AG09319 (cell line): ENCODE data around the gene SLAMF6.

Experiments used
- DNase-seq: peaks from one replicate; pipeline ENCODE4 v3.0.0-alpha.2; 2010; ENCODE audit warnings: low read depth; ENCODE audit errors: extremely low read depth
- TF ChIP-seq, protein P1 (sequence below): IDR thresholded peaks from 2 replicates; pipeline ENCODE4 v1.5.1; 2011; ENCODE audit warnings: low read depth, mild to moderate bottlenecking, inconsistent platforms, low read length, moderate library complexity

SLAMF6 gene

GRCh38 chr1:160439718-160440117, 83.3 kb downstream of the SLAMF6 start:
- TF ChIP-seq, protein P1, sequence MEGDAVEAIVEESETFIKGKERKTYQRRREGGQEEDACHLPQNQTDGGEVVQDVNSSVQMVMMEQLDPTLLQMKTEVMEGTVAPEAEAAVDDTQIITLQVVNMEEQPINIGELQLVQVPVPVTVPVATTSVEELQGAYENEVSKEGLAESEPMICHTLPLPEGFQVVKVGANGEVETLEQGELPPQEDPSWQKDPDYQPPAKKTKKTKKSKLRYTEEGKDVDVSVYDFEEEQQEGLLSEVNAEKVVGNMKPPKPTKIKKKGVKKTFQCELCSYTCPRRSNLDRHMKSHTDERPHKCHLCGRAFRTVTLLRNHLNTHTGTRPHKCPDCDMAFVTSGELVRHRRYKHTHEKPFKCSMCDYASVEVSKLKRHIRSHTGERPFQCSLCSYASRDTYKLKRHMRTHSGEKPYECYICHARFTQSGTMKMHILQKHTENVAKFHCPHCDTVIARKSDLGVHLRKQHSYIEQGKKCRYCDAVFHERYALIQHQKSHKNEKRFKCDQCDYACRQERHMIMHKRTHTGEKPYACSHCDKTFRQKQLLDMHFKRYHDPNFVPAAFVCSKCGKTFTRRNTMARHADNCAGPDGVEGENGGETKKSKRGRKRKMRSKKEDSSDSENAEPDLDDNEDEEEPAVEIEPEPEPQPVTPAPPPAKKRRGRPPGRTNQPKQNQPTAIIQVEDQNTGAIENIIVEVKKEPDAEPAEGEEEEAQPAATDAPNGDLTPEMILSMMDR = no peak
- DNase-seq = no peak

DNA sequence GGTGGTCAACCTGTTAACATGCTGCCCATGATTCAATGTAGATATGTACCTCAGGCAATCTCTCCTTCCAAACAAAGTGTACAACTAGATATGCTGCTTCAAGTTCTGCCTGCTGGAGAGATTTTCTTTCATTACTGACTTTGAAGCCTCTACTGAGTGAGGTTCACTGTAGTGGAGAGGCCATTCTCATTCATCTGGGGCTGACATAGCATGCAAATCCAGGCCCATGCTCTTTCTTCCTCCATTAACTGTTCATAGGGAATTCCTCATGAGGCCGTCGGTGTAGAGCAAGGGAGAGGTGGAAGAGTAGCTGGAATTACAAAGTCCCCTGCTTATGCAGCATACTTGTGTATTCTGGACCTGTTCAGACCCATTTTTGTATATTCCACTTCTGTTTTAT, 84.1 kb downstream of the SLAMF6 start:
- no peak for DNase-seq
- TF ChIP-seq, protein P1 = no peak

DNA sequence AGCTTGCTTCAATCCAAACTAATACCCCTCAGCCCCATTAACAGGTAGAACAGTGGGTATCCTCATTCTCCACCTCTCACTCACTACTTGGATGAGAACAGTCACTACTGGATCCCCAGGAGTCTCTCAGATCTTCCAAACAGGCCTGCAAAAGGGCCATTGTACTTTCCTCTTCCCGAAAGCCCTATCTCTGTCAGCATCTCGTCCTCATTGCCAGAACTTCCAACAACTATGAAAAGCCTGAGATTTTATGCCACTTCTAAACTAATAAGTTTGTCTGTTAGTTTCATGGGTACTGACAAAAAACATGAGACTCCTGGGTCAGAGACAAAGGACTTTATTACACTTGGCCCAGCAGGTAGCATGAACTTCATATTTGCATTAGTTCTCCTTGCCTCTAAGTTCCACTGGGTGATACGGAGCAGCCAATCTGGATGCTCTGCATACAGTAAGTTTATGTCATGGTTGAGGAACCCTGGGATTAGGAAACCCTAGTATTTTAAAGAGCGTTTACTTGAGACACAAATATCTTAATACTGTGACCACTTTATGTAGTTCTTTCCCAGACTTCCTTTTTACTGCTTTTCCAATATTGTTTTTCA, 84.6 kb downstream of the SLAMF6 start:
- TF ChIP-seq, protein P1 = no peak
- no peak for DNase-seq

- TF ChIP-seq, protein P1 = no peak
- DNase-seq = no peak
Measured at GRCh38 chr1:160437432-160438316, 85.4 kb downstream of the SLAMF6 start.

- TF ChIP-seq, protein P1 = no peak
Measured at GRCh38 chr1:160436966-160437365, 86.1 kb downstream of the SLAMF6 start.

More at GRCh38 chr1:160436966-160437365, 86.1 kb downstream of the SLAMF6 start:
- DNase-seq = no peak
